Activated naive CD8-positive, alpha-beta T cell treated with anti-CD3 and anti-CD28 coated beads, Interleukin-2, amount 50 U/mL, for 16 hours (primary cell): ENCODE results near the gene EFCAB5.
"Not testable (repeated sequence)": the region's sequence is repeated elsewhere in the genome, so short reads cannot be mapped to it uniquely, and the experiment has no call there.

ENCODE experiments used
- DNase-seq: peaks from one replicate; pipeline ENCODE4 v3.0.0-alpha.2; 2020; ENCODE audit warnings: low read depth, low spot score

EFCAB5 gene

DNA sequence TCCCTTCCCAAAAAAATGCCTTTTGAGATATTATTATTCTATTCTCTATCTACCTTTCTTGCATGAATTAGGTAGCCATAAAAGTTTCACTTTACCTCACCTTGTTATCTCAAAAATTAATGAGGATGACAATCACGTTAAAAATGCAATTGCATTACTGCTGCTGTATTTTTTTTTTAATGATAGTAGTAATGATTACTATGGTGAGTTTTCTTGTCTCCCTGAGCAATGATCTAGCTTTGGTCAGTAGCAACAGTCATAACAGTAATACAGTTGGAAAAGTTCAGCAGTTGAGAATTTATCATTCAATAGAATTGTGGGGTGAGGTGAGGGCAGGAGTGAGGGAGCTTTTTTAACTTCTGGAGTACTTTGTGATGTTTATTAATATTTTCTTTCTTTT lies at the start of gene EFCAB5:
TSS of gene EFCAB5 (plus strand) at position 301 of the 400 bp plus-strand sequence. CDS start 163 bp downstream, outside the sequence.
- DNase-seq = no peak

- DNase-seq = no peak
Measured at GRCh38 chr17:29892201-29892600, 49.2 kb upstream of the EFCAB5 start.

DNA sequence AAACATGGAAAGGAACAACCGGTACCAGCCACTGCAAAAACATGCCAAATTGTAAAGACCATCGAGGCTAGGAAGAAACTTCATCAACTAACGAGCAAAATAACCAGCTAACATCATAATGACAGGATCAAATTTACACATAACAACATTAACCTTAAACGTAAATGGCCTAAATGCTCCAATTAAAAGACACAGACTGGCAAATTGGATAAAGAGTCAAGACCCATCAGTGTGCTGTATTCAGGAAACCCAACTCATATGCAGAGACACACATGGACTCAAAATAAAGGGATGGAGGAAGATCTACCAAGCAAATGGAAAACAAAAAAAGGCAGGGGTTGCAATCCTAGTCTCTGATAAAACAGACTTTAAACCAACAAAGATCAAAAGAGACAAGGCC lies 44.3 kb upstream of the EFCAB5 start:
- DNase-seq = not testable (repeated sequence)

- DNase-seq = no peak
Measured at GRCh38 chr17:29903471-29903870, 38.0 kb upstream of the EFCAB5 start.

GRCh38 chr17:29905086-29905878 lies 36.2 kb upstream of the EFCAB5 start:
- DNase-seq = no peak

DNA sequence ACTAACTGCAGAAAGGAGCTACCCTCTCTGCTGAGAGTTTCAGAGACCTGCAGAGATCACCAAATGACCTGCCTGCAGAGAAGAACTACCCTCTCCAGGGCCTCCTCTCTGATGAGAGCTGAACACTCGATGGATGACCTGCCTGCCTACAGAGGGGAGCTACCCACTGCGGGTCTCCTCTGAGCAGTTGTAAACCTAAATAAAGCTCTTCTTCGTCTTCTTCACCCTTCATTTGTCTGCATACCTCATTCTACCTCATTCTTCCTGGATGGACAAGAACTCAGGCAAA lies 35.6 kb upstream of the EFCAB5 start:
- no peak for DNase-seq

DNA sequence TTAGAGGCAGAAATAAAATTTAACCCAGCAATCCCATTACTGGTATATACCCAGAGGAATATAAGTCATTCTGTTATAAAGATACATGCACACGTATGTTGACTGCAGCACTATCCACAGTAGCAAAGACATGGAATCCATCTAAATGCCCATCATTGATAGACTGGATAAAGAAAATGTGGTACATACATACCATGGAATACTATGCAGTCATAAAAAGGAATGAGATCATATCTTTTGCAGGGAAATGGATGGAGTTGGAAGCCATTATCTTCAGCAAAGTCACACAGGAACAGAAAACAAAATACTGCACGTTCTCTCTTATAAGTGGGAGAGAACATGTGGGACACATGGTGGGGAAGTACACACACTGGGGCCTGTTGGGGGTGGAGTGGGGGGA lies 34.5 kb upstream of the EFCAB5 start:
- no peak for DNase-seq

DNA sequence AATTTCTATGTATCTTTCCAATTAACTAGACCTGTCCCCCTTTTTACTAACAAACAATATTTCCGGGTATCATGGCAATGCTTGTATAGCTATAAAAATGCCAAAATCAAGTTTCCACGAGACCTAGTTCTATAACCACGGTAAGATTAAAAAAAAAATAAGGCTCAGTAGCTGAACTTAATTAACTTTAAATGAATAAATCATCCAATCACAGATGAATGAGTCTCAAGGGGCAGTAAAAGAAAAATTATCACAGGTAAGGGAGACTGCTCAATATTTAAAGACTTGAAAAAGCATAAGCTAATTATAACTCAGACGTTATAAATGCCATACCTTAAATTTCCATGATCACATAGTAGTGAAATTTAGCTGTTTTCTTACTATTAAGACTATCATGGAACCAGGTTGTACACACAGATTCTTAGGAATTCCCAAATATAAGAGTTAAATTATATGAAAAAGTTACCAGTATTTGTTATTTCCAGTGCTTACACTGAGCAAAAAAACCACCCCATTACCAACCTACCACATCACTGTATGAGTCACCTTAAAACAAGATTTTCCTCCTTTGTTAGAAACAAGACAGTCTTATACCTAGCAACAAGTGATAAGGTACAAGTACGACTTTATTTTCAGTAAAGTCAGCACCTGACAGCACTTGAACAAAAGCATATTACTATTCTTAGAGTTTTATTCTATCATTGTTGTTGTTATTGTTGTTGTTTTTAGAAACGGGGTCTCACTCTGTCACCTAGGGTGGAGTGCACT lies 32.0 kb upstream of the EFCAB5 start:
- no peak for DNase-seq

GRCh38 chr17:29911641-29912177 lies 29.7 kb upstream of the EFCAB5 start:
- DNase-seq = no peak

GRCh38 chr17:29914819-29915537 lies 26.5 kb upstream of the EFCAB5 start:
- no peak for DNase-seq

DNA sequence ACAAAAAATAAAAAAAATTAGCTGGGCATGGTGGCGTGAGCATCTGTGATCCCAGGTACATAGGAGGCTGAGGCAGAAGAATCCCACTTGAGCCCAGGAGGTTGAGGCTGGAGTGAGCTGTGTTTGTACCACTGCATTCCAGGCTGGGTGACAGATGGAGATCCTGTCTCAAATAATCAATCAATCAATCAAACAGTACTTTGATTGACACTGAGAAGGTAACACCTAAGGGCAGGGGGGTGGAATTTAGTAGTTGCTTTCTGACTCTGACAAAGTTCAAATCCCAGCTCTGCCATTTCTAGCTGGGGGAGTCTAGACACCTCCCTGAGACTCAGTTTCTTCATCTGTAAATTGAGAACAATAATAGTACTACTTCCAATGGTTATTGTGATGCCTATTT lies 23.4 kb upstream of the EFCAB5 start:
- no peak for DNase-seq

DNA sequence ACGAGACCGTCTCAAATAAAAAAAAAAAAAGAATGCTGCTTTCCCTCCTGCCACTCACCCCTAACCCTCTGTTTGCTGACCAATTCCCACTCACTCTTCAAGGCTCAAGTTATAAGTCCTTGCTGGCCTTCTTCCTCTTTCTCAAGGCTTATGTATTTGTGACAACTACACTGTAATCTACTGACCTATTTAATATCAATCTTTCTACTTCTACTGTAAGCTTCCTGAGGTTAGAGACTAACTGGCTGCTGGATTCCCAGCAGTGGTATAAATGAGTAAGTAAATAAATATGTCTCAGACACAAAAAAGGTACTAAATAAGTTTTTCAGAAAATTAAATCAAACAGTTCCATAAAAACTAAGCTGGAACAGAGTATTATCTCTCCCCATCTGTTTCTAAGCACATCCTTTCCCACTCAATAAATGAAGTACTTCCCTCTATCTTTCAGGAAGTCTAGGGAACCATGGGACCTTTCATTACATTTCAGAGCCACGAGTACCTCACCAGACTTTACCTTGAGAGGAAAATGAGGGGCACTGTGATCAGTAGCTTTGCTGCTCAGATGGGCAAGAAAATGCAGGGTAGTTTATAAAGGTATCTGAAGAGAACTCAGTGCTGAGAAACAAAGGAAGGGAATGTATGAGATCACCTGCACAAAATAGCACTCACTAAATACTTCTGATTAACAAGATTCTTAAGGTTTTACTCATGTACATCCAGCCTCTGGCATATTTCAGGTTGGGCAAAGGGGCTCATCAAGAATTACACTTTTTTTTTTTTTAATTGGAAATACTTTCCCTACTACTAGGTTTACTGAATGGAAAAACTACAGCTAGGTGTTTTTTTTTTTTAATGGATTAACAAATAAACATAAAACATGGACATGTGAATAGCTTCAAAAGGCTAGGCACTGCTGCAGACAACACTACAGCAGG lies 22.2 kb upstream of the EFCAB5 start:
- DNase-seq = no peak

DNA sequence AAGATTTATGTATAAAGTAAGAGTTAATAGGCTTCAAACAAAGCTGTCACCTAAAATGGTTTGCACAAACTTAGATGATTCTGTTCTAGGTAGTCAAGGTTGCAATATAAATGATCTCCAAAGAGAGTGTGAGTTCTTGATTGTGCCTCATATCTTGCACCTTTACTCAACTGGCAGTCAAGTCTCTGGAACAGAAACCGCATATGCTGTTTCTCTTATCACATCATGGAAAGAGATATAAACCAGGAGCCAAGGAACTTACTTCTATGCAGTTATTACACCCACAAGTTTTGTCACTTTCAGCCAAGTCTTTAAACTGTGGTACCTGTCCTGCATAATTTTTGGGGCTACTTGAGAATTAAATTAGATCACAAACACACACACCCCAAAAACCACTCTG lies 16.6 kb upstream of the EFCAB5 start:
- DNase-seq = no peak

GRCh38 chr17:29927546-29927945 lies 13.9 kb upstream of the EFCAB5 start:
- no peak for DNase-seq

DNA sequence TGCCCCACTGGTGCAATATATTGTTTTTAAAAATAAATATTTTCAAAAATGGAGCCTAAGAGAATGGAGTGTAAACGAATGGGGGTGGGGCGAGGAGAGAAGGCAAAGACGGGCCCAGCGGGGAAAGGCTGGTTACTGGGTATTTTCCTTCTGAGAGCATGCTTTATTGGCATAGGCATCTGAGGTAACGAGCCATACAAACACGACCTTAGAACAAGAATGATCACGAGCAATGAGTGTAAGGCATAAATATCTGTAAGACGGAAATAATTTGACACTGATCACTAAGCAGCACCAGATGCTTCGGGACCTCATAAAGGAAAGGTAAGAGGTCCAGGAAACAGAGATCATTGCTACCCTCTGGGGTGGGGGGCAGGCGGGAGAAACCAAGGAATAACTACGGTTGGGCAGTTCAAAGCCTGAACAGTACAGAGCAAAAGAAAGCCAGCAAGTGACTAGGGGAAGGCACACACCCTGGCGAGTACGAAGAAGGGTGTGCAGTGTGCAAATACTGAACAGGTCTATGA lies 12.4 kb upstream of the EFCAB5 start:
- no peak for DNase-seq

DNA sequence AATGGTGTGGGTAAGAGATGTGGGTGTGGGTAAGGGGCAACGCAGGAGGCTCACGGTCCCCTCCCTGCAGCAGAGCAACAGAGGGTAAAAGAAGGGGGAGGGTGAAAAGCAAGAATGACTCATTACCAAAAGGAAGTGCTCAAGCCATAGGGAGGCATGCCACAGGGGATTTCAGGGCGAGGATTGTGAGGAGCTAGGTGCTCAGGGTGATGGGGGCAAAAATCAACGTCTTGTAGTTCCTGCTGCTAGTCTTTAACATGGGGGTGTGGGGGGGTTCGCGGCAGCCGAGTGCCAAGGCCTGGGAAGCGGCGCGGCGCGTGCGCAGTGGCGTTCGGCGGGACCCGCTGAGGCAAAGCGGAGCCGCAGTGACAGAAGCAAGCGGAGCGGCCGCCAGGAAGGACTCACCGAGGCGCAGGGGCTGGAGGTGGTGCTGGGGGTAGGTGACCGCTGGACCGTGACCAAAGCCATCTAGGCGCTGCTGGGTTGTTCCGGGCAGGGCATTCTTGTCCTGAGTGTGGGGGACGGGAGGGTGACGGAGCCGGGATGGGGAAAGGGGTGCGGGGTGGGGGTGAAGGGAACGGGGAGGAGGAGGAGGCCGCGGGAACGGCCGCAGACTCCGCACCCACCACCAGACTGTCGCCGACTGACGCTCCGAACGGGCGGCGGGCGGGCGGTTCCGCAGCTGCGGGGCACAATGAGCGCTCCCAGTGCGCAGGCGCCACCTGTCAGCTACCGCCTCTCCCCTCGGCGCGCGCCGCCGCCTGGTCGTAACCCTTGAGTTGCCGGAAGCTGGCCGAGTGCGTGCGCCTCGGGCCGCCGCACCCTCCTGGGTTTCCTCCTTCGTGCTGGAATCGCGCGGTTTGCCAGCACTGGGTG lies 11.7 kb upstream of the EFCAB5 start, which contains the start of gene SSH2:
TSS of gene SSH2 (minus strand) at position 696 of the 876 bp plus-strand sequence. CDS start at position 468, 228 bp downstream.
- peak; percentile 69 for DNase-seq

GRCh38 chr17:29930409-29931010 lies 10.9 kb upstream of the EFCAB5 start:
- no peak for DNase-seq

DNA sequence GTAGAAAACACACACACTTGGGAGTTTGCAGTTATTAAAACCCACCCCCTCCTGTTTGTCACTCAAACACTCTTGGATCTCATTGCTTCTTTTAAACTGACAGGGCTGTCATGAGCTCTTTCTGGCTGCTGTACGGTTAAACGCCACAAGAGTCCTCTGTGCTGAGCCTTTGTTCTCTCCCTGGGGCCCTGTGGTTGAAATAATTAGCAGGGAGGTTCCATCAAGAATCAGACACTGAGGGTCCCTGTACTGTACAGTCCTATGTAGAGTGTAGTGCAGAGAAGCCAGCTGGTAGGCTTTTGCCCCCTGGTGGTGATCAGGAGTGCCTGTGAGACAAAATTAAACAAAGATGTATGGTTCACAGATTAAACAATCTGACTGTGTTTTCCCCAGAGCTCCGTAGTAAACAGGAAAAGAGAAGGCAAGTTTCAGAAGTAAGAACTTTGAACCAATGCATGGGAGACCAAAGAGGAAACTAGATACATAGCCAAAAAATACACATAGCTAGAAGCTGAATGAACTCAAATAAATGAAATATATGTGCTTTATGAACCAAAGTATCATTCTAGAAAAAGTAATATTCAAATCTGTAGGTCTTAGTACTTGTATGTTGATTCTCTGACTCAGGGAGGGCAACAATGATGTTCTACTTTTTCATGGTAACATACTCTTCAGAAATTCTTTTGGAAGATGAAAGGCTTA lies 10.1 kb upstream of the EFCAB5 start:
- peak; percentile 24 for DNase-seq

DNA sequence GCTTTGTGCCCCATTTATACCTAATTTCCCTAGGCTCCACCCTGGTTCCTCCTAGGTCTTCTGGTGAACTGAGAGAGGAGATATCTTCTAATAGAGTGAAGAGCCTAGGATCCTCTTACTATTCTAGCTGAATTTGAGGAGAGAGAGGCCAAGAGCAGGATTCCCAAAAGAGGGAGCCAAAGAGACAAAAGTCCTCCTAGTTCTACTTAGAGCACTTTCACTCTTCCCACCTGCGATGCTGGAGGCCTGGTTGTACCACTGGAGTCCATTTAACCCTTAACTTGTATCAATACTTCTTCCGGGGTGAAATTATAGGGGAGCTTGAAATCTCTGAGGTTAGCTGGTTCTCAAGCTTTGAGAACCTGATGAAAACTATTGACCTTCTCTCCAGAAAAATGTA lies 8.1 kb upstream of the EFCAB5 start:
- DNase-seq = no peak
